DND-41 (cell line): ENCODE results near the gene MGAT5B.

ENCODE experiments used
- ATAC-seq: fragments of 200-7000 bp; cut with Tn5 transposase; 3 replicates; pipeline ENCODE4 v1.9.1; 2021; ENCODE audit warnings: low read depth; ENCODE audit not compliant: insufficient read depth
- DNase-seq: peaks from one replicate; pipeline ENCODE4 v3.0.0-alpha.2; 2020
- H2AFZ ChIP-seq: 2 replicates; pipeline ENCODE4 v1.6.0; 2012; ENCODE audit warnings: low read depth, low read length
- H3K27ac ChIP-seq: 2 replicates; pipeline ENCODE4 v1.5.1; 2012; ENCODE audit warnings: low read length, inconsistent platforms
- H3K27me3 ChIP-seq: fragments of 200-600 bp; sonication (generic); 2 replicates; pipeline ENCODE4 v1.6.0; 2012; ENCODE audit warnings: low read length, mild to moderate bottlenecking, inconsistent platforms; ENCODE audit not compliant: insufficient read depth, poor library complexity
- H3K36me3 ChIP-seq: 2 replicates; pipeline ENCODE4 v1.5.1; 2012; ENCODE audit warnings: low read length, inconsistent platforms; ENCODE audit not compliant: insufficient read depth
- H3K4me1 ChIP-seq: 2 replicates; pipeline ENCODE4 v1.5.1; 2012; ENCODE audit warnings: mild to moderate bottlenecking, low read length; ENCODE audit not compliant: insufficient read depth
- H3K4me2 ChIP-seq: 2 replicates; pipeline ENCODE4 v1.6.0; 2012; ENCODE audit warnings: mild to moderate bottlenecking, moderate library complexity, low read length, inconsistent platforms; ENCODE audit not compliant: insufficient read depth
- H3K4me3 ChIP-seq, 2 experiments: fragments of 200-600 bp in 1 of 2; shearing (Covaris generic) in 1 of 2; 2 replicates each; pipeline ENCODE4 v1.5.1; 2012 to 2016; ENCODE audit warnings: inconsistent platforms in 2 of 2, low read length in 2 of 2, mild to moderate bottlenecking in 2 of 2, low read depth in 1 of 2, moderate library complexity in 1 of 2
- H3K79me2 ChIP-seq: 2 replicates; pipeline ENCODE4 v1.6.0; 2012; ENCODE audit warnings: low read length, inconsistent platforms; ENCODE audit not compliant: insufficient read depth
- H3K9ac ChIP-seq: 2 replicates; pipeline ENCODE4 v1.6.0; 2012; ENCODE audit warnings: low read depth, mild to moderate bottlenecking, inconsistent platforms, low read length, moderate library complexity
- H3K9me3 ChIP-seq: 2 replicates; pipeline ENCODE4 v1.5.1; 2012; ENCODE audit warnings: low read length, moderate library complexity, mild to moderate bottlenecking, inconsistent platforms; ENCODE audit not compliant: insufficient read depth, severe bottlenecking
- H4K20me1 ChIP-seq: 2 replicates; pipeline ENCODE4 v1.6.0; 2012; ENCODE audit warnings: low read length; ENCODE audit not compliant: insufficient read depth
- EZH2 ChIP-seq: IDR thresholded peaks from 3 replicates; pipeline ENCODE4 v1.6.1; 2012; ENCODE audit warnings: borderline replicate concordance, low read depth, mild to moderate bottlenecking, moderate library complexity, low read length, inconsistent platforms; ENCODE audit not compliant: severe bottlenecking
- TF ChIP-seq, protein P1 (sequence below): IDR thresholded peaks from 2 replicates; pipeline ENCODE4 v1.5.1; 2012; ENCODE audit warnings: borderline replicate concordance, low read length, moderate library complexity, mild to moderate bottlenecking; ENCODE audit not compliant: poor library complexity, severe bottlenecking; ENCODE audit errors: extremely low read depth

Gene MGAT5B

DNA sequence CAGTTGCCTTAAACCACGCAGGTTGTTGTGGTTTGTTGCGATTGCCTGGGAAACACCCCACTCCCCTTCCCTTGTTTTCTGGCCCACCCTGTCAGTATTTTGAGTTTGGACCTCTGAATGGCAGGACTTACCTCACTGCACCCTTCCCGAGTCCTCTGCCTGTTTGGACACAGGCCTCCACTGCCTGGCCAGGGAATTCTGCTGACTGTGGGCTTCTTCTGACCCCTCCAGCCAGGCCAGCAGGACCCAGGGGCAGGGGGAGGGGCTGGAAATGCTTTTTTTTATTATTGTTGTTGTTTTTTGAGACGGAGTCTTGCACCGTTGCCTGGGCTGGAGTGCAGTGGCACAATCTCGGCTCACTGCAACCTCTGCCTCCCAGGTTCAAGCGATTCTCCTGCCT, 4.2 kb upstream of the MGAT5B start:
- no peak for ATAC-seq
- no peak overlapping the region for H3K9ac ChIP-seq
- H3K4me1 ChIP-seq = peaks cover 8% of the 10 kb centered on the region
- H2AFZ ChIP-seq = no peak overlapping the region
- H3K27ac ChIP-seq = no peak overlapping the region
- H3K79me2 ChIP-seq = no peaks in the 10 kb centered on the region
- H3K4me2 ChIP-seq = no peak overlapping the region
- no peaks in the 10 kb centered on the region for H4K20me1 ChIP-seq
- TF ChIP-seq EZH2 = no peak
- TF ChIP-seq, protein P1, sequence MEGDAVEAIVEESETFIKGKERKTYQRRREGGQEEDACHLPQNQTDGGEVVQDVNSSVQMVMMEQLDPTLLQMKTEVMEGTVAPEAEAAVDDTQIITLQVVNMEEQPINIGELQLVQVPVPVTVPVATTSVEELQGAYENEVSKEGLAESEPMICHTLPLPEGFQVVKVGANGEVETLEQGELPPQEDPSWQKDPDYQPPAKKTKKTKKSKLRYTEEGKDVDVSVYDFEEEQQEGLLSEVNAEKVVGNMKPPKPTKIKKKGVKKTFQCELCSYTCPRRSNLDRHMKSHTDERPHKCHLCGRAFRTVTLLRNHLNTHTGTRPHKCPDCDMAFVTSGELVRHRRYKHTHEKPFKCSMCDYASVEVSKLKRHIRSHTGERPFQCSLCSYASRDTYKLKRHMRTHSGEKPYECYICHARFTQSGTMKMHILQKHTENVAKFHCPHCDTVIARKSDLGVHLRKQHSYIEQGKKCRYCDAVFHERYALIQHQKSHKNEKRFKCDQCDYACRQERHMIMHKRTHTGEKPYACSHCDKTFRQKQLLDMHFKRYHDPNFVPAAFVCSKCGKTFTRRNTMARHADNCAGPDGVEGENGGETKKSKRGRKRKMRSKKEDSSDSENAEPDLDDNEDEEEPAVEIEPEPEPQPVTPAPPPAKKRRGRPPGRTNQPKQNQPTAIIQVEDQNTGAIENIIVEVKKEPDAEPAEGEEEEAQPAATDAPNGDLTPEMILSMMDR = no peak
- no peaks in the 10 kb centered on the region for H3K36me3 ChIP-seq
- H3K4me3 ChIP-seq = no peak overlapping the region
- H3K27me3 ChIP-seq = peaks cover 8% of the 10 kb centered on the region
- H3K9me3 ChIP-seq = no peaks in the 10 kb centered on the region
- DNase-seq = no peak

DNA sequence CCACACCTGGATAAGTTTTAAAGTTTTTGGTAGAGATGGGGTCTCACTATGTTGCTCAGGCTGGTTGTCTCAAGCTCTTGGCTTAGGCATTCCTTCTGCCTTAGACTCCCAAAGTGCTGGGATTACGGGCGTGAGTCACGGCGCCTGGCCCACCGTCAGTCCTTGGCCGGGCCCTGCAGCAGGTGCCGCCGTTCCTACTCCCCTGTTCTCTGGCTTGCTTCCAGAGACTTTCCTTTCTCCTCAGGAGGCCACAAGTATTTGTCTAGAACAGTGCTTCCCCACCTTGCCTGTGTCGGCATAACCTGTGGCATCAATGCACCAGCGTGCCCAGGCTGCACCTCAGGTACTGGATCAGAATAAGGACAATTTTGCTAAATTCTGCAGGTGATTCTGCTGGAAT, 3.0 kb upstream of the MGAT5B start:
- Histone ChIP-seq H3K27me3 (peaks cover 4% of the 10 kb centered on the region), H3K27ac (no peak overlapping the region)

DNA sequence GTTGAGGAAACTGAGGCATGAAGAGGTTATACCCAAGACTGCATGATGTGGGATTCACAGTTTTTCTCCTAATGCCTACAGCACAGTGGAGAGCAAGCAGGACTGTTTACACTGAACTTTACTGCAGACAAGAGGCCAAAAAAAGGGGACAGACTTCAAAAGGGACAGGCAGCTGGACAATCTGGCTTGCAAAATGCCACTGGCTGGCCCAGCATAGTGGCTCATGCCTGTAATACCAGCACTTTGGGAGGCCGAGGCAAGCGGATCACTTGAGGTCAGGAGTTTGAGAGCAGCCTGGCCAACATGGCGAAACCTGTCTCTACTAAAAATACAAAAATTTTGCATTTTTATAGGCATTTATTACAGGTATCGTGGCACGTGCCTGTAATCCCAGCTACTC, 2.0 kb upstream of the MGAT5B start:
- Histone ChIP-seq H3K36me3 (no peaks in the 10 kb centered on the region), H4K20me1 (no peaks in the 10 kb centered on the region), H3K4me2 (no peak overlapping the region), H3K9ac (no peak overlapping the region), H3K4me3 (no peak overlapping the region), H2AFZ (no peak overlapping the region), H3K27ac (no peak overlapping the region), H3K4me1 (peaks cover 8% of the 10 kb centered on the region), H3K27me3 (peaks cover 4% of the 10 kb centered on the region), H3K79me2 (no peaks in the 10 kb centered on the region), H3K9me3 (no peaks in the 10 kb centered on the region)
- ATAC-seq (no peak), DNase-seq (no peak)
- TF ChIP-seq EZH2 = no peak
- TF ChIP-seq, protein P1 = no peak

More for the DNA sequence above, 3.0 kb upstream of the MGAT5B start:
- Histone ChIP-seq H2AFZ (no peak overlapping the region), H3K79me2 (no peaks in the 10 kb centered on the region), H3K4me2 (no peak overlapping the region), H4K20me1 (no peaks in the 10 kb centered on the region), H3K9ac (no peak overlapping the region), H3K4me3 (no peak overlapping the region), H3K4me1 (peaks cover 8% of the 10 kb centered on the region), H3K36me3 (no peaks in the 10 kb centered on the region), H3K9me3 (no peaks in the 10 kb centered on the region)
- no peak for ATAC-seq
- DNase-seq = no peak
- TF ChIP-seq, protein P1 = no peak
- no peak for TF ChIP-seq EZH2
